H9 (cell line): ENCODE results near the gene AIG1. TPM values are rescaled to one million over a fixed set of nuclear protein-coding genes. Genes with fewer than 3 reads are reported as not detected.

Experiments
- DNase-seq: peaks from one replicate; pipeline ENCODE4 v3.0.0-alpha.2; 2017
- H2AFZ ChIP-seq: one replicate; pipeline ENCODE4 v1.6.1; 2013; ENCODE audit warnings: mild to moderate bottlenecking, low read length, control low read depth, moderate library complexity
- H2AK5ac ChIP-seq: 2 replicates; pipeline ENCODE4 v1.6.1; 2013; ENCODE audit warnings: low read length, control low read depth, mixed read lengths; ENCODE audit not compliant: insufficient read length
- H2BK120ac ChIP-seq: one replicate; pipeline ENCODE4 v1.6.1; 2013; ENCODE audit warnings: low read depth, mild to moderate bottlenecking, low read length, control low read depth, inconsistent platforms; ENCODE audit not compliant: poor library complexity, severe bottlenecking
- H2BK12ac ChIP-seq: 2 replicates; pipeline ENCODE4 v1.6.1; 2013; ENCODE audit warnings: low read length, control low read depth, mixed read lengths, low read depth; ENCODE audit not compliant: insufficient read length
- H2BK15ac ChIP-seq: 2 replicates; pipeline ENCODE4 v1.6.1; 2013; ENCODE audit warnings: low read depth, low read length, control low read depth
- H2BK20ac ChIP-seq: one replicate; pipeline ENCODE4 v1.6.1; 2013; ENCODE audit warnings: low read depth, mild to moderate bottlenecking, low read length, control low read depth, inconsistent platforms; ENCODE audit not compliant: poor library complexity, severe bottlenecking
- H2BK5ac ChIP-seq: 2 replicates; pipeline ENCODE4 v1.6.1; 2013; ENCODE audit warnings: low read length, control low read depth, mixed read lengths; ENCODE audit not compliant: insufficient read length
- H3K14ac ChIP-seq: 2 replicates; pipeline ENCODE4 v1.6.1; 2013; ENCODE audit warnings: low read length, control low read depth; ENCODE audit not compliant: insufficient read depth
- H3K18ac ChIP-seq: 2 replicates; pipeline ENCODE4 v1.6.1; 2013; ENCODE audit warnings: low read depth, mild to moderate bottlenecking, mixed read lengths, low read length, control low read depth; ENCODE audit not compliant: insufficient read length
- H3K23ac ChIP-seq: 2 replicates; pipeline ENCODE4 v1.6.1; 2013; ENCODE audit warnings: low read length, control low read depth, mixed read lengths, low read depth; ENCODE audit not compliant: insufficient read length
- H3K23me2 ChIP-seq: 2 replicates; pipeline ENCODE4 v1.6.1; 2013; ENCODE audit warnings: low read depth, mild to moderate bottlenecking, mixed read lengths, low read length, control low read depth; ENCODE audit not compliant: insufficient read length, poor library complexity, severe bottlenecking
- H3K27ac ChIP-seq: 2 replicates; pipeline ENCODE4 v1.5.1; 2013; ENCODE audit warnings: low read length, control low read depth, mixed read lengths, low read depth; ENCODE audit not compliant: insufficient read length
- H3K27me3 ChIP-seq: 2 replicates; pipeline ENCODE4 v1.6.1; 2013; ENCODE audit warnings: low read length, control low read depth, inconsistent platforms; ENCODE audit not compliant: insufficient read depth
- H3K4ac ChIP-seq: 2 replicates; pipeline ENCODE4 v1.6.1; 2013; ENCODE audit warnings: low read depth, mild to moderate bottlenecking, control low read depth, inconsistent platforms, low read length, moderate library complexity
- H3K4me1 ChIP-seq: 2 replicates; pipeline ENCODE4 v1.6.1; 2013; ENCODE audit warnings: low read length, control low read depth, inconsistent platforms; ENCODE audit not compliant: insufficient read depth
- H3K4me2 ChIP-seq: 2 replicates; pipeline ENCODE4 v1.6.1; 2013; ENCODE audit warnings: low read length, control low read depth, mixed read lengths; ENCODE audit not compliant: insufficient read length, insufficient read depth
- H3K56ac ChIP-seq: 2 replicates; pipeline ENCODE4 v1.6.1; 2013; ENCODE audit warnings: low read depth, mild to moderate bottlenecking, mixed read lengths, low read length, control low read depth; ENCODE audit not compliant: insufficient read length
- H3K79me1 ChIP-seq: 2 replicates; pipeline ENCODE4 v1.6.1; 2013; ENCODE audit warnings: low read depth, mild to moderate bottlenecking, moderate library complexity, low read length, control low read depth, inconsistent platforms; ENCODE audit not compliant: insufficient read depth, poor library complexity, severe bottlenecking
- H3K79me2 ChIP-seq: 2 replicates; pipeline ENCODE4 v1.6.1; 2013; ENCODE audit warnings: low read length, control low read depth, inconsistent platforms; ENCODE audit not compliant: insufficient read depth
- H3K9ac ChIP-seq: 2 replicates; pipeline ENCODE4 v1.6.1; 2013; ENCODE audit warnings: low read length, control low read depth, mixed read lengths; ENCODE audit not compliant: insufficient read length; ENCODE audit errors: extremely low read depth
- H3K9me3 ChIP-seq: one replicate; pipeline ENCODE4 v1.6.1; 2013; ENCODE audit warnings: low read depth, low read length, inconsistent platforms; ENCODE audit not compliant: control insufficient read depth
- H3T11ph ChIP-seq: one replicate; pipeline ENCODE4 v1.6.1; 2013; ENCODE audit warnings: mild to moderate bottlenecking, low read length, control low read depth, inconsistent platforms
- H4K20me1 ChIP-seq: one replicate; pipeline ENCODE4 v1.6.1; 2013; ENCODE audit not compliant: control insufficient read depth, insufficient read length, insufficient read depth
- H4K5ac ChIP-seq: 2 replicates; pipeline ENCODE4 v1.6.1; 2013; ENCODE audit warnings: low read depth, mild to moderate bottlenecking, mixed read lengths, low read length, control low read depth; ENCODE audit not compliant: insufficient read length
- H4K8ac ChIP-seq: replicated peaks from 2 replicates; pipeline ENCODE4 v1.6.1; 2013; ENCODE audit warnings: low read length, control low read depth, mixed read lengths, low read depth; ENCODE audit not compliant: insufficient read length
- H4K91ac ChIP-seq: 2 replicates; pipeline ENCODE4 v1.6.1; 2013; ENCODE audit warnings: low read depth, mild to moderate bottlenecking, moderate library complexity, mixed read lengths, low read length, control low read depth; ENCODE audit not compliant: insufficient read length
- H3K27ac Mint-ChIP-seq, 3 experiments: 2 replicates in 2 of 3; 3 replicates in 1 of 3; pipeline ENCODE4 v1.8.0; 2020 to 2021; ENCODE audit warnings: mixed read lengths in 3 of 3, mild to moderate bottlenecking in 1 of 3, moderate library complexity in 1 of 3
- H3K27me3 Mint-ChIP-seq: 2 replicates; pipeline ENCODE4 v1.8.0; 2021; ENCODE audit warnings: low read depth, mild to moderate bottlenecking, moderate library complexity, mixed read lengths
- H3K36me3 Mint-ChIP-seq, 3 experiments: 2 replicates in 2 of 3; 3 replicates in 1 of 3; pipeline ENCODE4 v1.8.0; 2020 to 2021; ENCODE audit warnings: low read depth in 3 of 3, mixed read lengths in 3 of 3; ENCODE audit not compliant: insufficient read depth in 1 of 3
- H3K4me1 Mint-ChIP-seq, 2 experiments: 2 replicates each; pipeline ENCODE4 v1.8.0; 2020; ENCODE audit warnings: mixed read lengths in 2 of 2
- H3K4me3 Mint-ChIP-seq, 2 experiments: 2 replicates in 1 of 2; 3 replicates in 1 of 2; pipeline ENCODE4 v1.8.0; 2020 to 2021; ENCODE audit warnings: mild to moderate bottlenecking in 2 of 2, mixed read lengths in 2 of 2, moderate library complexity in 1 of 2
- H3K9me3 Mint-ChIP-seq, 2 experiments: 2 replicates in 1 of 2; 3 replicates in 1 of 2; pipeline ENCODE4 v1.8.0; 2020; ENCODE audit warnings: mild to moderate bottlenecking in 2 of 2, mixed read lengths in 2 of 2, moderate library complexity in 1 of 2
- CTCF ChIP-seq: fragments of 200-600 bp; sonication (generic); conservative IDR thresholded peaks from 3 replicates; pipeline ENCODE4 v1.8.0; 2021; ENCODE audit warnings: antibody characterized with exemption, mild to moderate bottlenecking
- WGBS: extraction: QIAGEN DNeasy Blood & Tissue Kit; methylation state at CpG from one replicate; pipeline ENCODE4 v1.1.7; 2013; ENCODE audit warnings: missing lambda C conversion rate, low lambda C conversion rate, mixed read lengths; ENCODE audit not compliant: insufficient read length; ENCODE audit errors: extremely low coverage; 5-methylcytosine and 5-hydroxymethylcytosine counted together
- total RNA-seq: library from RNA; stranded (reverse); gene quantifications from 2 replicates; pipeline ENCODE4 v1.2.1, GENCODE V29; 2021

Gene AIG1
- total RNA-seq, 1 experiment from 2014 or later = 44.6 TPM

GRCh38 chr6:143021543-143021942 is 39.1 kb upstream of the AIG1 start:
- H2BK12ac ChIP-seq = no peak overlapping the region
- H3K4ac ChIP-seq = no peak overlapping the region
- no peak overlapping the region for H3K14ac ChIP-seq
- H3K9ac ChIP-seq = no peak overlapping the region
- H3K56ac ChIP-seq = no peak overlapping the region
- no peaks in the 10 kb centered on the region for H3K9me3 ChIP-seq
- H4K91ac ChIP-seq = no peak overlapping the region
- no peaks in the 10 kb centered on the region for H3K23me2 ChIP-seq
- H2BK15ac ChIP-seq = no peak overlapping the region
- H3T11ph ChIP-seq = no peak overlapping the region
- H2BK5ac ChIP-seq = no peak overlapping the region
- Mint-ChIP-seq H3K36me3 (no peaks in the 10 kb centered on the region; a peak in 1 of 7 replicates), H3K27me3 (no peaks in the 10 kb centered on the region), H3K4me3 (no peak overlapping the region), H3K4me1 (no peaks in the 10 kb centered on the region), H3K9me3 (no peaks in the 10 kb centered on the region; a peak in 1 of 5 replicates), H3K27ac (no peak overlapping the region)
- WGBS = no CpG with 5 or more reads among the region's 6 CpGs
- no peak overlapping the region for H2AFZ ChIP-seq
- no peak overlapping the region for H4K5ac ChIP-seq
- no peaks in the 10 kb centered on the region for H4K20me1 ChIP-seq
- H3K4me1 ChIP-seq = no peaks in the 10 kb centered on the region
- H2BK120ac ChIP-seq = no peak overlapping the region
- no peak overlapping the region for H3K23ac ChIP-seq
- no peaks in the 10 kb centered on the region for H3K79me2 ChIP-seq
- no peak for TF ChIP-seq CTCF
- H3K27me3 ChIP-seq = no peaks in the 10 kb centered on the region
- H3K18ac ChIP-seq = no peak overlapping the region
- no peak overlapping the region for H2BK20ac ChIP-seq
- no peak for DNase-seq
- H3K4me2 ChIP-seq = no peak overlapping the region
- H4K8ac ChIP-seq = no peak overlapping the region
- H3K27ac ChIP-seq = no peak overlapping the region
- no peaks in the 10 kb centered on the region for H3K79me1 ChIP-seq
- no peak overlapping the region for H2AK5ac ChIP-seq
